Neural progenitor cell (in vitro differentiated cells): ENCODE measurements around the gene CHAC1.

Source experiments
- CTCF ChIP-seq: fragments of 200-600 bp; sonication (generic); IDR thresholded peaks from 2 replicates; pipeline ENCODE4 v1.5.1; 2017; ENCODE audit warnings: antibody characterized with exemption, mild to moderate bottlenecking
- EZH2 ChIP-seq: fragments of 200-600 bp; sonication (generic); IDR thresholded peaks from 2 replicates; pipeline ENCODE4 v1.6.1; 2017; ENCODE audit warnings: antibody characterized with exemption, mild to moderate bottlenecking, moderate library complexity
- EZH2phosphoT487 ChIP-seq: fragments of 200-600 bp; sonication (generic); IDR thresholded peaks from 2 replicates; pipeline ENCODE4 v1.6.1; 2017; ENCODE audit warnings: antibody characterized with exemption

DNA sequence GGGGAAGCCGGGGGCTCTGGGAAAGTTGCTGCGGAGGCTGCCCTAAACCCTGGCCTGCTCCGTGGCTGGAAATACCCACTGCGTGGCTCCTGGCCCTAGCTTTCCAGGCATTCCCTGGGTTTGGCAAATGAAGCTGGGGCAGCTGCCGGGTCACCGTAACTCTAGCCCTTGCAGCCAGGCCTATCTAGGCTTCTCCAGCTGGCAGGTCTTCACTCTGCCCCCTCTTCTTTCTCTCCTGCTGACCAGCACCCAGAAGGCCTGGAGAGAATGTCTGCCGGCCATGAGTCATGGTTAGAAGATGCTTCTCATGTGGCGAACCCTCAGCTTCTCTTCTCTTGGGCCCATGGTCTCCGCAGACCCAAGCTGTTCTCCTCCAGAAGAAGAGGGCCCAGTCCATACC, 29.7 kb upstream of the CHAC1 start:
- no peak for TF ChIP-seq CTCF
- no peak for TF ChIP-seq EZH2
- no peak for TF ChIP-seq EZH2phosphoT487
